NT2/D1 (cell line): Measurements from ENCODE around the gene SLITRK4.

Experiments
- DNase-seq: peaks from one replicate; pipeline ENCODE4 v3.0.0-alpha.2; 2011; ENCODE audit warnings: low read depth, low spot score
- H3K27me3 ChIP-seq: 2 replicates; pipeline ENCODE4 v1.6.0; 2011; ENCODE audit warnings: mild to moderate bottlenecking; ENCODE audit not compliant: insufficient read length, insufficient read depth
- H3K36me3 ChIP-seq: 2 replicates; pipeline ENCODE4 v1.6.1; 2011; ENCODE audit warnings: mild to moderate bottlenecking, low read length, mixed read lengths; ENCODE audit not compliant: insufficient read depth, insufficient read length
- H3K4me1 ChIP-seq: 2 replicates; pipeline ENCODE4 v1.5.1; 2011; ENCODE audit not compliant: insufficient read depth, insufficient read length
- H3K4me3 ChIP-seq: 2 replicates; pipeline ENCODE4 v1.5.1; 2011; ENCODE audit warnings: low read depth; ENCODE audit not compliant: insufficient read length
- H3K9ac ChIP-seq: 2 replicates; pipeline ENCODE4 v1.6.0; 2011; ENCODE audit warnings: low read depth; ENCODE audit not compliant: insufficient read length
- H3K9me3 ChIP-seq: 2 replicates; pipeline ENCODE4 v1.5.1; 2011; ENCODE audit warnings: mild to moderate bottlenecking, low read length; ENCODE audit not compliant: insufficient read depth
- SUZ12 ChIP-seq: IDR thresholded peaks from 2 replicates; pipeline ENCODE4 v1.6.1; 2011; ENCODE audit not compliant: insufficient read length, insufficient read depth; ENCODE audit errors: extremely low read depth
- YY1 ChIP-seq: IDR thresholded peaks from 2 replicates; pipeline ENCODE4 v1.6.1; 2011; ENCODE audit not compliant: insufficient read length, insufficient read depth
- ZNF274 ChIP-seq: IDR thresholded peaks from 2 replicates; pipeline ENCODE4 v1.6.1; 2011; ENCODE audit warnings: mild to moderate bottlenecking, low read depth, low read length

The SLITRK4 gene

DNA sequence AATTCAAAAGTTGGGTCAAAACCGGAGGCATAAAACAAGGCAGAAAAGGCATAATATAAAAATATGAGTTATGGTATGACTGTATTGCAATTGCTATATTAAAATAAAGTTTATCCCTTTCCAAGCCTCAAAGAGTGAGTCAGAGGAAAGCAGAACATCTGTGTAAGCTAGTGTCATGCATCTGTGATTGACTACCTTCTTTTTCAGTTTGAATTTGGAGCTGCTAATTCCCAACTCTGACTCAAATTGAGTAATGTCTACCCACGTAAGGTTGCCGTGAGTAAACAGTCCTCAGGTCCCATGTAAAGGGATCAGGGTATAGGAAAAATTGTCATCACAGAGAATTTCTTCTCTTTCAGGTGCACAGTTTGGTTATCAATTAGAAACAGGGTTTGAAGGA, 6.5 kb upstream of the SLITRK4 start:
- TF ChIP-seq YY1 = no peak
- TF ChIP-seq ZNF274 = no peak
- TF ChIP-seq SUZ12 = no peak
- Histone ChIP-seq H3K4me3 (no peak overlapping the region), H3K36me3 (no peaks in the 10 kb centered on the region), H3K9me3 (no peaks in the 10 kb centered on the region), H3K4me1 (no peaks in the 10 kb centered on the region), H3K27me3 (no peaks in the 10 kb centered on the region), H3K9ac (no peak overlapping the region)
- DNase-seq = no peak

DNA sequence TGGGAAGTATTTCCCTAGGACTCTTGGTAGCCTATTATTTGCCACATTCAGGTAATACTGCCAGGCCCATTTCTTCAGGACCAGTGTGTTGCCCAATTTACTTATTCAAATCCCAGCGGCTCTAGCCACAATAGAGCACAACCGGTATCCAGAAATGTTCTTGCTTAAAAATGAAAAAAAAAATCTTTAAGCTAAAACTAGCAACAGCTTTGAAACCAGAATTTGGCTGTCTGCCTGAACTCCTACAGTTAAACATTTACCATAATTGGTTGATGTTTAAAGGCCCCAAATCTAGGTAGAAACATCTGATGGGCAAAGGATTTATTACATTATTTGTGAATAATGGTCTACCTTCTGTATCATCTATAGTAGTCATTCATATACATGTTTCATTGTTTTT, 930 bp upstream of the SLITRK4 start:
- Histone ChIP-seq H3K36me3 (no peaks in the 10 kb centered on the region), H3K4me1 (no peaks in the 10 kb centered on the region), H3K27me3 (peaks cover 6% of the 10 kb centered on the region), H3K4me3 (no peak overlapping the region), H3K9ac (no peak overlapping the region), H3K9me3 (no peaks in the 10 kb centered on the region)
- no peak for DNase-seq
- no peak for TF ChIP-seq YY1
- TF ChIP-seq SUZ12 = no peak
- TF ChIP-seq ZNF274 = no peak

DNA sequence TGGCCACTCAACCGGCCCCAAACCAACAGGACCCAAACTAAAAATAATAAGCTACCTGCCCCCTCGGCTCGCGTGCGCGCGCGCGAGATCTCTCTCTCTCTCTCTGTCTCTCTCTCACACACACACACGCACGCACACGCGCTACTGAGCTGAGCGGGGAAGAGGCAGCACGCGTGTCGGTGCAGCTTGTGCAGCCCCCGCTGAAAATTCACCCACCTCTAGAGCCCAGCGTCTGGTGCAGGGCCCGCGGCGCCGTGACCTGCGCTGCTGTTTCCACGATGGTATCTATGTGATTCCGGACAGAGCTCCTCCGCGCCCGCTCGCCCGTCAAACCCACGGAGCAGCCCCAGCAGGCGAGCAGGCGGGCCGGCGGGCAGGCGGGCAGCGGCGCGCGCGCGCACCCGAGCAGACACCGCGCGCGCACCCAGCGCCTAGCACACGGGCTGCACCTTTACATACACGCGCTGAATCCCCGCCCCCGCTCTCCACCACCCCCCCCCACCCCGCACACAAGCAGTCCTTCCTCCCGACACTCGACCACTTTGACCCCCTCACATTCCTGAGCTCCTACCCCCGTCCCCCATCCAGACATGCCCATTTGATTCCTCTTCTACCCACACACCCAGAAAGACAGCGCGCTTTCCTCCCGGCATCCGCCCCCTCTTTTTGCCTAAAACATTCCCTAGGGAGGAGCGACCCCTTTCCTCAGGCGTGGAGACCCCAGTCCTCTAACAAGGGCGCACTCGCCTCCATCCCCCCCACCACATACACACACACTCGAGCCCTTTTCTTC, 1.0 kb downstream of the SLITRK4 start:
- Histone ChIP-seq H3K4me3 (peak overlapping the region; percentile 45), H3K9ac (peak overlapping the region; percentile 50), H3K27me3 (peaks cover 6% of the 10 kb centered on the region), H3K4me1 (no peaks in the 10 kb centered on the region), H3K36me3 (no peaks in the 10 kb centered on the region), H3K9me3 (no peaks in the 10 kb centered on the region)
- DNase-seq = no peak
- no peak for TF ChIP-seq ZNF274
- TF ChIP-seq YY1 = no peak
- TF ChIP-seq SUZ12 = no peak

DNA sequence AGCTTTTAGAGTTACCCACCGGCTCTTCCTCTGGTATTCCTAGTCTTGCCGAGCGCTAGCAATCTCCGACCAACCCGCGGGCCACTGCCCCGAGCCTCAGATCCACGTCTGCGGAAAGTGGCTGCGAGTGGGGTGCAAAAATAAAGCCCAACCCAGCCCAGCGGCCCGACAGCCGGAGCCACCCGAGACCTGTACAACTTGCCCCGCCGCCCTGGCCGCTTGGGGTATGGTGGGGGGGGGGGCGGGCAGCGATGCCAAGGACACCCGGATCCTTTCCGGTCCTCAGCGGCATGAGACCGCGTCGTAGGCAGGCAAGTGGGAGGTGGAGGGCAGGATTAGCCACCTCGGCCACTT, 1.6 kb downstream of the SLITRK4 start:
- Histone ChIP-seq H3K4me1 (no peaks in the 10 kb centered on the region), H3K9ac (no peak overlapping the region), H3K9me3 (no peaks in the 10 kb centered on the region), H3K4me3 (peak overlapping the region; percentile 45), H3K27me3 (peaks cover 6% of the 10 kb centered on the region), H3K36me3 (no peaks in the 10 kb centered on the region)
- TF ChIP-seq YY1 (no peak), ZNF274 (no peak)
- no peak for DNase-seq

DNA sequence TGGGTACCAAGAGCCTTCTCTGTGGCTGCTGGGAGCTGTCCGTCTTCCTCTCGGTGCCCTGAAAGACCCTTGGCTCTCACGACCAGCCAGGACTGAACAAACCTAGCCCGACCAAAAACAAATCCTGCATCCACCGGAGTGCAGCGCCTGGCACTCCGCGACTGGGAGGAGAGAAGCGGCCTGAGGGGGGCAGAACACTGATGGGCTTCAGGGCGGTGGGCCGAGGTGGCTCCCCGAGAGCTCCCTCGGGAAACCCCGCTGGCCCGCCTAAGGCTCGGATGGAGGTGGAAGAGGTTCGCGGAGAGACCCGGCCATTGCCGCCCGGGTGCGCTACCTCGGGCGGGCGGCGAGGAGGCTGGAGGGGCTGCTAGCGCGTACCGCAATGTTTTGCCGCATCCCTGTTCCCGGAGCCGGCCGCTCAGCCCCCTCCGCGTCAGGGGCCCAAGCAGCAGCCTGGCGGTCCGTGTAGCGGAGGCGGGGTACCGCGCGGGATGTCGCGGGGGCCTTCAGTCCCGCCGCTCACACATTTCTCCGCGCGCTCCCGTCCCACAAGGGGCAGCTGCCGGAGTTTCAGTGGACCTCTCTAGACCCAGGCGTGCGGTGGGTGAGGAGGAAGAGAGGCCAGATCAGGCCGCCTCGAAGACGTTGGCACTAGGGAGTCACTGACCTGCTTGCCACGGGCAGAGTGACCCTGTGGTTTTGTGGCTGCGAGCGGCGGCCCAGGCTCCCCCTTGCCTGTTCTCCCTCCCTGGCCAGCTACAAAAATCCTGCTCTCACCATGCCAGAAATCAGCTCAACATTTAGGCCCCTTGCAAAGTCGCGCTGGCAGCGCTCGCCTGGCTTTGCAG, 2.2 kb downstream of the SLITRK4 start:
- H3K9me3 ChIP-seq = no peaks in the 10 kb centered on the region
- no peaks in the 10 kb centered on the region for H3K36me3 ChIP-seq
- TF ChIP-seq SUZ12 (no peak), ZNF274 (no peak), YY1 (no peak)
- DNase-seq = no peak
- H3K27me3 ChIP-seq = peaks cover 6% of the 10 kb centered on the region
- H3K4me3 ChIP-seq = peak overlapping the region; percentile 45
- peak overlapping the region; percentile 32 for H3K9ac ChIP-seq
- no peaks in the 10 kb centered on the region for H3K4me1 ChIP-seq

DNA sequence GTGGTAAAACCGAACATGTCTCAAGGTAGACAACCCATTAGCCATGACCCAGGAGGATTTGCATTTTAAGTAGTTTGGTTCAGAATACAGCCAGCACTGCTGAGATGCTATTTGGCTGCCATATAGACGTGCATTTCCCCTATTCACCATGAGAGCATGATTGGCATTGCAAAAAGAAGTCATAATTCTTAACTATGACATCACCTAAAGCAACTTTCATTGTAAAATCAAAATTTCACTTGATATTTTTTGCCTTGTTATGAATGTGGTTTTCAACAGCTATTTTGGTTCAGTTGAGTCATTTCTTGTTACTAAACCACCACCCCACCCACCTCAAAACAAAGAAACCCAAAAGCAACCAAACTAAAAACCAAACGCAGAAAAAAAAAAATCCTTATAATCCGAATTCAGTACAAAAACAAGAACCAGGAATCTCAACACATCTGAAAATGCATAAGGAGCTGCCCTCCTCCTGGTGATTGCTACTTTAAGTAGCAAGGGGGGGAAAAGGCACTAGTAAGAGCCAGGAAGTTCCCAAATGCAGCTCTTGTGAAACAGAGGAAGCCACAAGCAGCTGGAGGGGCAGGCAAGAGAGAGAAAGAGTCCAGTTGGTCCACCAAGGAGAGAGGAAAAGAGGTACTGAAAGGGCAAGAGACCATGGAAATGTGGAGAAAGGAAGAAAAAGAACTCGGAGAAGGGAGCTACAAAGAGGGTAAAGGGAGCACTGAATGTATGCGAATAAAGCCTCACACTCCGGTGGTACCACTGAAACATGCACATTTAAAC, 3.1 kb downstream of the SLITRK4 start:
- TF ChIP-seq ZNF274 (no peak), YY1 (no peak), SUZ12 (no peak)
- no peaks in the 10 kb centered on the region for H3K9me3 ChIP-seq
- H3K4me1 ChIP-seq = no peaks in the 10 kb centered on the region
- H3K27me3 ChIP-seq = peaks cover 6% of the 10 kb centered on the region
- DNase-seq = no peak
- no peak overlapping the region for H3K9ac ChIP-seq
- no peaks in the 10 kb centered on the region for H3K36me3 ChIP-seq
- peak overlapping the region; percentile 45 for H3K4me3 ChIP-seq

DNA sequence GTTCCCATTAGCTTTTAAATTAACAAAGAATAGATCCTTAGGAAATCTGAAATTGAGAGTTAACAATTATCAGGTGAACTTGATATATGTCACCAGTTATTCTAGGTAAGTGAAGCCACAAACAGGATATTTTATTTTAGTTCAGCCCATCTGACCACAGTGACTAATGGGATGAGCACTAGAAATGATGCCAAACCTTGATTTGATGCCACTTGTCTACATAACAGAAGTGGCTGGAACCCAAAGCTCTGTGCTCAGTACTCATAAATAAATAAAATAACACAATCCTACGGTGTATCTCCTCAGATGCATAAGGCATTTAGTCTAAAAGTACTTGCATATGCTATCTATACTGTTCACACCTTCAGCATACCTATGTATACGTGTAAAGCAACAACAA, 12.2 kb downstream of the SLITRK4 start:
- Histone ChIP-seq H3K4me3 (no peak overlapping the region), H3K27me3 (no peaks in the 10 kb centered on the region), H3K4me1 (no peaks in the 10 kb centered on the region), H3K36me3 (no peaks in the 10 kb centered on the region), H3K9me3 (no peaks in the 10 kb centered on the region), H3K9ac (no peak overlapping the region)
- no peak for DNase-seq
- TF ChIP-seq ZNF274 = no peak
- no peak for TF ChIP-seq SUZ12
- TF ChIP-seq YY1 = no peak
